ENCODE measurements around the gene LTB. TPM values are rescaled to one million over a fixed set of nuclear protein-coding genes. Genes with fewer than 3 reads are reported as not detected.

Gene LTB
- total RNA-seq, 1 donor from 2014 or later: 155 TPM

GRCh38 chr6:31629014-31629413 is 46.8 kb upstream of the LTB start:
- no peak overlapping the region for H3K27ac Mint-ChIP-seq
- no peak for DNase-seq
- H3K9me3 Mint-ChIP-seq: no peaks in the 10 kb centered on the region
- intact Hi-C loops (cut with micrococcal nuclease): no loop called here
- TF ChIP-seq, protein P1, sequence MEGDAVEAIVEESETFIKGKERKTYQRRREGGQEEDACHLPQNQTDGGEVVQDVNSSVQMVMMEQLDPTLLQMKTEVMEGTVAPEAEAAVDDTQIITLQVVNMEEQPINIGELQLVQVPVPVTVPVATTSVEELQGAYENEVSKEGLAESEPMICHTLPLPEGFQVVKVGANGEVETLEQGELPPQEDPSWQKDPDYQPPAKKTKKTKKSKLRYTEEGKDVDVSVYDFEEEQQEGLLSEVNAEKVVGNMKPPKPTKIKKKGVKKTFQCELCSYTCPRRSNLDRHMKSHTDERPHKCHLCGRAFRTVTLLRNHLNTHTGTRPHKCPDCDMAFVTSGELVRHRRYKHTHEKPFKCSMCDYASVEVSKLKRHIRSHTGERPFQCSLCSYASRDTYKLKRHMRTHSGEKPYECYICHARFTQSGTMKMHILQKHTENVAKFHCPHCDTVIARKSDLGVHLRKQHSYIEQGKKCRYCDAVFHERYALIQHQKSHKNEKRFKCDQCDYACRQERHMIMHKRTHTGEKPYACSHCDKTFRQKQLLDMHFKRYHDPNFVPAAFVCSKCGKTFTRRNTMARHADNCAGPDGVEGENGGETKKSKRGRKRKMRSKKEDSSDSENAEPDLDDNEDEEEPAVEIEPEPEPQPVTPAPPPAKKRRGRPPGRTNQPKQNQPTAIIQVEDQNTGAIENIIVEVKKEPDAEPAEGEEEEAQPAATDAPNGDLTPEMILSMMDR (IDR thresholded peaks at IDR 0.05): no peak
- ChIA-PET POLR2A (no interaction called here), CTCF (no interaction called here)
- ATAC-seq (ENCODE audit: low read depth): no peak
- no peak overlapping the region for H3K4me3 Mint-ChIP-seq
- no peaks in the 10 kb centered on the region for H3K27me3 Mint-ChIP-seq
- peaks cover 96% of the 10 kb centered on the region for H3K36me3 Mint-ChIP-seq (ENCODE audit: low read depth)
- no peaks in the 10 kb centered on the region for H3K4me1 Mint-ChIP-seq

DNA sequence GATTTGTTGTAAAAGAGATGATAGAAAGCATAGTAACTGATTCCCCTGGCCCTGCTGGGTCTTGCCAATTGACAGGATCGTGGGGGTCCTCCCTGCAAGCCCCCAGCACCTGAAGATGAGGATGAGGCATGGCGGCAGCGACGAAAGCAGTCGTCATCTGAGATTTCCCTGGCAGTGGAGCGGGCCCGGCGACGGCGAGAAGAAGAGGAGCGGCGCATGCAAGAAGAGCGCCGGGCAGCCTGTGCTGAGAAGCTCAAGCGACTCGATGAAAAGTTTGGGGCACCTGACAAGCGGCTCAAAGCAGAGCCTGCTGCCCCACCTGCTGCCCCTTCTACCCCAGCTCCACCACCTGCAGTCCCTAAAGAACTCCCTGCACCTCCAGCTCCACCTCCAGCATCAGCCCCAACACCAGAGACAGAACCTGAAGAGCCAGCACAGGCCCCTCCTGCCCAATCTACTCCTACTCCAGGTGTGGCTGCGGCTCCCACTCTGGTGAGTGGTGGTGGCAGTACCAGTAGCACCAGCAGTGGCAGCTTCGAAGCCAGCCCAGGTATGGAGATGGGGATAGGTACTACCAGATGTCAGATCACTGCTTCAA is 45.6 kb upstream of the LTB start:
- Mint-ChIP-seq H3K36me3 (ENCODE audit: low read depth) (peaks cover 93% of the 10 kb centered on the region), H3K27ac (no peak overlapping the region), H3K4me1 (peaks cover under 1% of the 10 kb centered on the region), H3K4me3 (no peak overlapping the region), H3K27me3 (no peaks in the 10 kb centered on the region), H3K9me3 (no peaks in the 10 kb centered on the region)
- ChIA-PET POLR2A (interaction anchor here (0.5 kb wide), 1 partner anchor 43 kb away, joined by 4 read pairs; no protein-coding TSS in a partner anchor), CTCF (no interaction called here)
- TF ChIP-seq, protein P1 (IDR thresholded peaks at IDR 0.05): no peak
- intact Hi-C loops (cut with micrococcal nuclease): no loop called here
- DNase-seq (no peak), ATAC-seq (ENCODE audit: low read depth) (no peak)

GRCh38 chr6:31626952-31627351 is 44.7 kb upstream of the LTB start:
- Mint-ChIP-seq H3K4me3 (no peak overlapping the region), H3K27me3 (no peaks in the 10 kb centered on the region), H3K36me3 (ENCODE audit: low read depth) (peaks cover 94% of the 10 kb centered on the region), H3K4me1 (peaks cover 9% of the 10 kb centered on the region), H3K9me3 (no peaks in the 10 kb centered on the region), H3K27ac (peak overlapping the region; percentile 52)
- DNase-seq (no peak), ATAC-seq (ENCODE audit: low read depth) (no peak)
- intact Hi-C loops (cut with micrococcal nuclease): no loop called here
- TF ChIP-seq, protein P1 (IDR thresholded peaks at IDR 0.05): no peak
- CTCF ChIA-PET: interaction anchor here (0.7 to 1.1 kb wide), 2 partner anchors 29 to 76 kb away, joined by 4 to 5 read pairs; no protein-coding TSS in a partner anchor
- POLR2A ChIA-PET: interaction anchor here (0.6 to 3.6 kb wide), 2 partner anchors 25 to 76 kb away, joined by 3 to 15 read pairs; partner anchors contain the start of genes ABHD16A and BAG6

GRCh38 chr6:31624070-31624469 is 41.8 kb upstream of the LTB start:
- ATAC-seq (ENCODE audit: low read depth) (no peak), DNase-seq (no peak)
- Mint-ChIP-seq H3K4me3 (no peak overlapping the region), H3K27me3 (no peaks in the 10 kb centered on the region), H3K36me3 (ENCODE audit: low read depth) (peaks cover 80% of the 10 kb centered on the region), H3K4me1 (peaks cover 27% of the 10 kb centered on the region), H3K9me3 (peaks cover 1% of the 10 kb centered on the region), H3K27ac (no peak overlapping the region)
- POLR2A ChIA-PET: interaction anchor here (0.6 to 3.6 kb wide), 3 partner anchors 13 to 258 kb away, joined by 3 to 15 read pairs (median 9); partner anchors contain the start of gene BAG6
- TF ChIP-seq, protein P1 (IDR thresholded peaks at IDR 0.05): no peak
- intact Hi-C loops (cut with micrococcal nuclease): loop anchor here (5.0 kb wide), 1 partner anchor 113 kb away; the partner anchor contains the start of gene CLIC1
- CTCF ChIA-PET: no interaction called here

DNA sequence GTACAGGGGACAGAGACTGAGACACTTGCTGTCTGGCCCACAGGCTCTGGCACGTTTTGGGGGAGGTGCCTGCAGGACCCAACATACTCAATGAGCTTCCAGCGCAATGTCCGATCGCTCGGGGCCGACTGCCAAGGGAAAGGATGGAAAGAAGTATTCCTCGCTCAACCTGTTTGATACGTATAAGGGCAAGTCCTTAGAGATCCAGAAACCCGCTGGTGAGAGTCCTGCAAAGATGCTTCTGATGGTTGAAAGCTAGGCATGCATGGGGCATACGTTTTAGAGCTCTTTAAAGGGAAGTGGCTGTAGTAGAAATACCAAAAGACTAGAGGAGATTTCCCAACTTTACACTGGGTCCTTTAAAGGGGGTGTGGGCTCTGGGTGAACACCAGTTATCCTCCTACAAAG is 40.5 kb upstream of the LTB start:
- H3K36me3 Mint-ChIP-seq (ENCODE audit: low read depth): peaks cover 66% of the 10 kb centered on the region
- no peak for ATAC-seq (ENCODE audit: low read depth)
- DNase-seq: no peak
- ChIA-PET CTCF (interaction anchor here (1.3 kb wide), 1 partner anchor 24 kb away, joined by 5 read pairs; no protein-coding TSS in a partner anchor), POLR2A (interaction anchor here (0.6 to 1.9 kb wide), 9 partner anchors 9 to 160 kb away, joined by 3 to 21 read pairs (median 3); partner anchors contain the start of genes BAG6 and NCR3)
- H3K4me3 Mint-ChIP-seq: peak overlapping the region; percentile 86
- H3K27me3 Mint-ChIP-seq: no peaks in the 10 kb centered on the region
- H3K27ac Mint-ChIP-seq: peak overlapping the region; percentile 95
- H3K9me3 Mint-ChIP-seq: peaks cover 1% of the 10 kb centered on the region
- intact Hi-C loops (cut with micrococcal nuclease): loop anchor here (5.0 kb wide), 1 partner anchor 115 kb away; the partner anchor contains the start of gene CLIC1
- peaks cover 27% of the 10 kb centered on the region for H3K4me1 Mint-ChIP-seq
- TF ChIP-seq, protein P1 (IDR thresholded peaks at IDR 0.05): no peak
